Nucleus accumbens (tissue), 56 donors: ENCODE data around the gene AMT.
"Not testable (repeated sequence)": the region's sequence is repeated elsewhere in the genome, so short reads cannot be mapped to it uniquely, and the experiment has no call there.

Experiments used
- DNase-seq, 56 donors: peaks; one replicate each; lab custom pipeline; 2025; lab: John Stamatoyannopoulos, UW

Gene AMT

GRCh38 chr3:49428752-49429080, 6.4 kb upstream of the AMT start:
- no peak for DNase-seq

- DNase-seq = no peak
These were observed 5.3 kb upstream of the AMT start for GRCh38 chr3:49427586-49427985.

DNA sequence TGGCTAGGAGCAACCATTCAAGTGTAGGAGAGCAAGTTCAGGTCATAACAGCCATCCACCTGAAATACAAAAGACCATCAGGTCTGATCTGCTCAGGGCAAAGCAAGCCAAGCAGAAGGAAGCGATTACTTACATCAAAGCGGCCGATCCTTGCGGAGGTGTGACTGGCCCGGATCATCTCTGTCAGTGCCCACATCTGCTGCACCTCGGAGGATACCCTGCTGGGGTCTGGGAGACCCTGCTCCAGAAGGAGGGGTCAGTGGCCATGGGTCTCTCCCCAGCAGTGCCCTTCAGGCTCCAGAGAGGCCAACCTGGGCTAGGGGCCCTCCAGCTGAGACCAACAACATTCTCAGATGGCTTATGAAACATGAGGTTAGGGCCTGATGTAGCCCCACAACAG, 2.5 kb upstream of the AMT start:
- no peak for DNase-seq

- no peak for DNase-seq
These were observed 339 bp downstream of the AMT start for GRCh38 chr3:49421890-49422378.

DNA sequence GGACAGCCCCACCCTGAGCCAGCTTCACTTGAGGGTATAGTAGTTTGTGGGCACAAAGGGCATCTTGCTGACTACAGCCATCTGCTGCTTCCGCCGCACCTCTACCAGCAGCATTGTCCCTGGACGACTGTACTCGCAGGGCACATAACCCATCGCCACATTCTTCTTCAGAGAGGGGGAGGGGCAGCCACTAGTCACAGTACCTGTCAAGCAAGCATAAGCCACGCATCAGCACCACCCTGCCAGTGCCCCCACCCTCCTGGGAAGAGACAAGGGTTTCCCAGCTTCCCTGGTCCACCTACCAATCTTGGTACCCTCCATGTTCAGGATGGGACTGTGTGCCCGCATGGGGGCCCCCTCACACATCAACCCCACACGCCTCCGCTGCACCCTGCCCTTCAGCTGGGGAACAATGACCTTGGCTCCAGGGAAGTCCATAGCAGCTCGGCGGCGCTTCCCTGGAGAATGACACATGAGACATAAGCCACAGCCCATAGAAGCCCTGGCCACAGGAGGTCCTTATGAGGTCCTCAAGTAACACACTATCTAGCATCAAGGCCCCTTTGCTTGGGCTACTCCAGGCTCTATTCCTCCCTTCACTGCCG, 4.7 kb downstream of the AMT start:
- DNase-seq = no peak

GRCh38 chr3:49416867-49417266, 5.4 kb downstream of the AMT start:
- no peak for DNase-seq

- no peak for DNase-seq
These were observed 6.2 kb downstream of the AMT start for GRCh38 chr3:49415931-49416601.

DNA sequence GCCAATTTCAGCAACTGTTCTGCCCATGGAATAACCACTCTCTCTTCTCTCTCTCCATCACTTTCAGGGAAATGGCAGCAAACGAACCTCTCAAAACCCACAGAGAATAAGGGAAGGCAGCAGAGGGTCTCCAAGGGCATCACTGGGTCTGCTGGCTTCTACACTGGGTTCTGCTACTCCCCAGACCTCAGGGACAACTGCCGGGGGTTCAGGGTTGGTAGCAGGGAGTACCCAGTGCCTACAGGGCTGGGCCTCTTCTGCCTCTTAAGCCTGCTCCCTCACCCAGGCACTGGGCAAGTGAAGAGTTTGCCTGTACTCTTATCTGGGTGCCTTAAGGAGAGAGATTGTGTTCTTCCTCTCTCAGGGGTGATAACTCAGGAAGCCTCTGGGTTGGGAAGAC, 7.5 kb downstream of the AMT start:
- no peak for DNase-seq

- no peak for DNase-seq
These were observed 8.9 kb downstream of the AMT start for GRCh38 chr3:49413338-49413734.

DNA sequence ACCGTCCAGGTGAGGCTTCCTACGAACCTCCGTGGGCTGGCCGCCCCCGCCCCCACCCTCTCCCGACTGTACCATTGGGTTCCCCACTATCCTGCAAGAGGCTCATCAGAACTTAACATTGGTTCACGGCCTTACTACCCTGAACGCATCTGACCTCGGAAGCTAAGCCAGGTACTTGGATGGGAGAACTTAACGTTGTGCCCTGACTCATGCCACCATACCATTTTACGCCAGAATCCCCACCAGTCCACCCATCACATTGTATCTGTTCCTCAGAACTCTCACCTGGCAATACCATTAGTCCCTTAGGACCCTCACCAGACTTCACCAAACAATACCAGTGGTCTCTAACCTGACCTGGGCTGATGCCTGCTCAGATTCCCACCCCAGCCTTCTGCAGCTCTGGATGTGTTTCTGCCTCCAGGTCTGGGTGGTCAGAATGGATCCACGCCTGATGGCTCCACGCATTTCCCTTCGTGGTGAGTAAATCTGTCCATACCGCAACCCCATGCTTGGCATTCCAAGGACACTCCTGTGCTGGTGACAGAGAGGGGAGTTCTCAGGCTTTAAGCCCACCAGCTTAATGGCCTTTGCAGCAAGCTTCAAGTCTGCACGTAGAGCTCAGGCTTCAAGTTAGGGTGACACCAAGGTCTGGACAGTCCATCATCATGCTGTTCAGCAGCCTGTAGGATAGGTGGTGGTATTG, 9.5 kb downstream of the AMT start:
- no peak for DNase-seq

DNA sequence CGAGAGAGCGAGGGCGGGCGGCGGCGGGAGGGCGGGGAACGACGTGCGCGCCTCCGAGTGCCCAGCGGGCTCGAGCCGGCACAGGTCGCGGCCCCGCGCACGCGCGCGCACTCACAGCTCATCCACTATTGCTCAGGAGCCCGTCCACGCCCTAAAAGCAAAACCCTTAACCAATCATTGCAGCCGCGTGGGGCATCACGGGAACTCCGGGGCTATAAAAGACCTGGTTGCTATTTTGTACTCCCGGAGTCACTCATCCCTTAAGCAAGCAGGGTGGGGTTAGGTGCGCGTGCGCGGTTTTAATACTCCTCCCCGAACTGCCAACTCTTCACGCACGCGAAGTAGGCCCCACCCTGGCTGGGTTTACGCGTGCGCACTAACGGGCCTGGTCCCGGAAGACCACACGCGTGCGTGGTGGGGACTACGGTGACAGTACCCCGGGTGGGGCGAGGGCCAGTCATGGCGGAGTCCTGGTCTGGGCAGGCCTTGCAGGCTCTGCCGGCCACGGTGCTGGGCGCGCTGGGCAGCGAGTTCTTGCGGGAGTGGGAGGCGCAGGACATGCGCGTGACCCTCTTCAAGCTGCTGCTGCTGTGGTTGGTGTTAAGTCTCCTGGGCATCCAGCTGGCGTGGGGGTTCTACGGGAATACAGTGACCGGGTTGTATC, 10.2 kb downstream of the AMT start, which contains the start of the genes RHOA and TCTA:
Gene RHOA, minus strand, starts transcription at position 9 of the 664 bp plus-strand sequence. CDS start 36,387 bp downstream, outside the sequence.
Gene TCTA, plus strand, starts transcription at position 456 of the 664 bp plus-strand sequence. Its CDS starts 4 bp downstream, at position 460.
- DNase-seq = peak; percentile 85 to 100 (median 98)

- DNase-seq = peak in 28 of 56 donors; percentile 3 to 80 (median 58)
These were observed 10.7 kb downstream of the AMT start for GRCh38 chr3:49411535-49411967.

- no peak for DNase-seq
These were observed 11.3 kb downstream of the AMT start for GRCh38 chr3:49410846-49411534.

DNA sequence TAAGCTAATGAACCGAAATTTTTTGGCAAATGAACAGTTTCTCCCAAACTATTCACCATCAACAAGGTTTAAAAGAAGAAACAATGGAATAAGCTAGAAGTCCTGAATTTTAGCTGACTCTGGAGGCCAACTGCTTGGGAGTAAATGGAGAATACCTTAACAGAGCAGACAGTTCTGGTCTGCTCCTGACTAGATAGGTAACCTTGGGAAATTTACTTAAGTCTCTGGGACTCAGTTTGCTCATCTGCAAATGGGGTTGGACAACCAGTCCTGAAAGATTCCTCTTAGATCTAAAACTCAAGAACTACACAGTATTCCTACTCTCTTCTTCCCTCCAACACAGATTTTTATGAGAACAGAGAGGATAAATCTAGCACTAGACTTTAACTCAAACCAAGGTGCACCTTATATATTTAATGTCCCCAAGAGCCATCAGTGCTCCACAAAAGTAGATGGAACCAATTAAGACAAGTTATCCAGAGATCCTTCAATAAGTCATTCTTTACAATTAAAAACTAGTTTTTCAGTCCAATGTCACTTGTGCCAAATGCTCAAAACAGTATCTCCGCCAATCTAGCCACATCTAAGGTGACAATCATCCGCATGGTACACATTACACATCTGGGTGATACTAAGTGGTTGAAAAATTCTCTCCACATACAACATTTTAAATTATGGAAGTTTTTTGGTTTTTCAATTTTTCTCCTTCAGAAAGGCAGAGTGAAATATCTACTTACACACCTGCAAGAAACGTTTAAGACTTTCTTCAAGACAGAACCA, 12.0 kb downstream of the AMT start:
- DNase-seq = no peak

DNA sequence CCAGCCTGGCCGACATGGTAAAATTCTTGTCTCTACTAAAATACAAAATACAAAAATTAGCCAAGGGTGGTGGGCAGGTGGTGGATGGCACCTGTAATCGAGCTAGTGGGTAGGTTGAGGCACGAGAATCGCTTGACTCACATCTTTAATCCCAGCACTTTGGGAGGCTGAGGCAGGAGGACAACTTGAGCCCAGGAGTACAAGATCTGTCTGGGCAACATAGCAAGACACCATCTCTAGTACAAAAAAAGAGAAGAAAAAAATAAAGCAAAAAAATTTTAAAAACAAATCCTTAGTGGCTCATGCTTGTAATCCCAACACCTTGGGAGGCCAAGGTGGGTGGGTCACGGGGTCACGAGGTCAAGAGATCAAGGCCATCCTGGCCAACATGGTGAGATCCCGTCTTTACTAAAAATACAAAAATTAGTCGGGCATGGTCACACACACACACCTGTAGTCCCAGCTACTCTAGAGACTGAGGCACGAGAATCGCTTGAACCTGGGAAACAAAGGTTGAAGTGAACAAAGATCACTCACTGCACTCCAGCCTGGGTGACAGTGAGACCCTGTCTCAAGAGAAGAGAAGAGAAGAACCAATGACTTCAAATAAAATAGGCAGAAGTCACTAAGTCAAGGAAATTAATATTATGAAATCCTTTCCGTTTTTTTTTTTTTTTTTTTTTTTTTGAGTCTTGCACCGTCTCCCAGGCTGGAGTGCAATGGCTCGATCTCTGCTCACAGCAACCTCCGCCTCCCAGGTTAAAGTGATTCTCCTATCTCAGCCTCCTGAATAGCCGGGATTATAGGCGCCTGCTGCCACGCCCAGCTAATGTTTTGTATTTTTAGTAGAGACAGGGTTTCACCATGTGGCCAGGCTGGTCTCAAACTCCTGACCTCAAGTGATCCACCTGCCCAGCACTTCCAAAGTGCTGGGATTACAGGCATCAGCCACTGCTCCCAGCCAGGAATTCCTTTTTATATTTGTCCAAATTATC, 15.4 kb downstream of the AMT start:
- DNase-seq = no peak

GRCh38 chr3:49405570-49405969, 16.7 kb downstream of the AMT start:
- DNase-seq = not testable (repeated sequence)

DNA sequence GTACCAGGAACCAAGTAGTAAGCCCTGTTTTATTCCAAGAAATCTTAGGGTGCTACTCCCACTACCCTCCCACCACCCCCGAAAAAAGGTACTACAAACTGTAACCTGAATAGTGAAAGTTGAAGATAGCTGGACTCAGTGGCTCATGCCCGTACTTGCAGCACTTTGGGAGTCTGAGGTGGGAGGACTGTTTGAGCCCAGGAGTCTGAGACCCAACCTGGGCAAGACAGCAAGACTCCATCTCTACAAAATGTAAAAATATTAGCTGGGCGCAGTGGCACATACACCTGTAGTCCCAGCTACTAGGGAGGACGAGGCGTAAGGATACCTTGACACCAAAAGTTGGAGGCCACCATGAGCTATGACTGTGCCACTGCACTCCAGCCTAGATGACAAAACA, 18.4 kb downstream of the AMT start:
- DNase-seq = no peak

DNA sequence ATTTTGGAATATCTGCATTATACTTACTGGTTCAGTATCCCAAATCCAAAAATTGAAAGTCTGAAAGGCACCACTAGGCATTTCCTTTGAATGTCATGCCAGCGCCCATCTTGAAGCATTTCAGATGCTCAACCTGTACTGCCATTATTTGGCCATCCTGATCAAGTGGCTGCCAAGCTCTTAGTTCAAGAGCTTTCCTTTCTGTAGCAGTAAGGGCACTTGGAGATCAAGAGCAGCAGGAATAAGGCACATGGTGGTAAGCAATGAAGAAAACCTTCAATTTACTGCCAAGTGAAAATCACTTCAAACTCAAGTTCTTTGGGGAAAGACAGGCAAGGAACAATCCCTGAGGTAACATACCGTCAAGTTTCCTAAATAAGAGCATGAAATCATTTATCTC, 20.5 kb downstream of the AMT start:
- no peak for DNase-seq
